Activated naive CD4-positive, alpha-beta T cell treated with anti-CD3 and anti-CD28 coated beads, Interleukin-2, amount 50 U/mL, for 72 hours (primary cell): ENCODE data around the gene ODF2. TPM values are rescaled to one million over a fixed set of nuclear protein-coding genes. Genes with fewer than 3 reads are reported as not detected.
"Not testable (repeated sequence)": the region's sequence is repeated elsewhere in the genome, so short reads cannot be mapped to it uniquely, and the experiment has no call there.

ENCODE experiments used
- ATAC-seq, 2 donors: fragments of 150-1000 bp; cut with Tn5 transposase; 2 replicates each; pipeline ENCODE4 v1.10.0; 2021; ENCODE audit warnings: mild to moderate bottlenecking in 2 of 2, moderate library complexity in 2 of 2
- DNase-seq, 2 donors: peaks; one replicate each; pipeline ENCODE4 v3.0.0; 2021 to 2022; ENCODE audit warnings: low spot score in 2 of 2
- H3K27ac Mint-ChIP-seq, 2 donors: one replicate each; pipeline ENCODE4 v1.8.0; 2022; ENCODE audit warnings: mild to moderate bottlenecking in 2 of 2, mixed read lengths in 2 of 2
- H3K36me3 Mint-ChIP-seq, 2 donors: one replicate each; pipeline ENCODE4 v1.8.0; 2022; ENCODE audit warnings: mixed read lengths in 2 of 2
- H3K9me3 Mint-ChIP-seq, 2 donors: one replicate each; pipeline ENCODE4 v1.8.0; 2022; ENCODE audit warnings: mixed read lengths in 2 of 2
- total RNA-seq, 2 donors: library from RNA; stranded (reverse); gene quantifications; one replicate each; pipeline ENCODE4 v1.2.3, GENCODE V29; 2022

The ODF2 gene
- total RNA-seq, 2 donors from 2014 or later = 67.9 to 70.7 TPM

DNA sequence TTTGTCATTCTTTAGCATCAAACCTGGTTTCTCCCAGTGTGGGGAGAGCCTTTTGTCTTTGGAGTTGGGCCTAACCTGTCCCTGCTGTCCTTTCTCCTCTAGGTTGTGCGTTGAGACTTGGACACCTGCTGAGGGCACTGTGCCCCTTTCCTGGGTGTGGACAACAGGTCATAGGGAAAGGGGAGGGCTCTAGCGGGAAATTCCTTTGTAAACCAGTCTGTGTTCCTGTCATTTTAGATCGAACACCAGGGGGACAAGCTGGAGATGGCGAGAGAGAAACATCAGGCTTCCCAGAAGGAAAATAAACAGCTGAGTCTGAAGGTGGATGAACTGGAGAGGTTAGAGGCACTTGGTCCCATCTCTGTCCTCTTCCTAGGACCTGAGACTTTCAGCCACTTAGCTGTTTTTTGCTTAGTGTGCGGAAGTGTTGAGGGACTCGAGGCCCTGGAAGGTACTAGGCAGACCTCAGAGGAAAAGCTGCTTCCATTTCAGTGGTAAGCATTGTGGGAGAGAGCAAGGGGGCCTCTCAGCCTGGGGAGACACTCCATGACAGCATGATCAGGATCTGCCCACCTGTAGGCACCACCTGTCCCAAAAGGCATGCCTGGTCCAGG is 40.1 kb downstream of the ODF2 start:
- DNase-seq (no peak), ATAC-seq (no peak)
- no peaks in the 10 kb centered on the region for H3K9me3 Mint-ChIP-seq
- peaks cover 8 to 9% of the 10 kb centered on the region in 2 donors for H3K36me3 Mint-ChIP-seq
- H3K27ac Mint-ChIP-seq = peak overlapping the region; percentile 54 to 77

DNA sequence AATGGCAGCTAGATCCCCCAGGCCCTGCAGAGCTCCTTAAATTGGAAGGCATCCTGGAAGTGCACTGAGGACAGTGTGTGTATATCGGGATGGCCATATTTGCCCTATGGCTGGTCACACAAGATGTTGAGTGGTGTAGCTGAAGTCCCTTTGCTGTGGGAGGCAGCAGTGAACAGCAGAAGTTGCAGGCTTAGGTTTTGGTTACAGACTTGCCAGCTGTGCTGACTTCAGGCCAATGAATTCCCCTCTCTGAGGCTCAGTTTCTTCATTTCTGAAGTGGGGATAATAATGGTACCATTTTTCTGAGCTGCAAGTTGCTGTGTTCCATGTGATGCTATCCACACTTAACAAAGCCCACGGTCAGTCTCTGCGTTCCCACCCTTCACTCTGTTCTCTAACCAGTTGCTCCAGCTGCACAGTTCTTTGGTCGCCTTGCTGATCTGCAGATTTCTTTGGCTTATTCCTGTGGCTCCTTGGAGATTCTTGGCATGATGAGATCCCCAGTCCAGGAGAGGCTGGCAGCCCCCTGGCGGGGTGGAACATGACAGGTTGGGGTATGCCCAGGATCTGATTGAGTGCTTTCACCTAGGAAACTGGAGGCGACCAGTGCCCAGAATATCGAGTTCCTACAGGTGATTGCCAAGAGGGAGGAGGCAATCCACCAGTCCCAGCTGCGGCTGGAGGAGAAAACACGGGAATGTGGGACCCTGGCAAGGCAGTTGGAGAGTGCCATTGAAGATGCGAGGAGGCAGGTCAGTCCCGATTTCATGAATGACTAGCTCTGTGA is 42.2 kb downstream of the ODF2 start:
- H3K36me3 Mint-ChIP-seq = peaks cover 6 to 8% of the 10 kb centered on the region in 2 donors

DNA sequence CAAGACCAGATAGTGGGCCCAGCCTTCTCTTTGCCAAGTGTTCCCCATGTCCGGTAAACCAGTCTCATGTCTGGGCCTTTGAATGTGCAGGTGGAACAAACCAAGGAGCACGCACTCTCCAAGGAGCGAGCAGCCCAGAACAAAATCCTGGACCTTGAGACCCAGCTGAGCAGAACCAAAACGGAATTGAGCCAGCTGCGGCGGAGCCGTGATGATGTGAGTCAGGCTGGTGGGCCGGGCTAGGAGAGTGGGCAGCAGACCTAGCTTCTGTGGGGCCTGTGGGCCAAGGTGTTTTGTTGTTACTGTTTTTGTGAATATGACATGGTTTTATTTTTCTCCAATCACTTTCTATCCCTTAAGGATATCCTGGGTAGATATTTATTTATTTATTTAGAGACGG is 43.1 kb downstream of the ODF2 start:
- Mint-ChIP-seq H3K36me3 (peaks cover 6 to 8% of the 10 kb centered on the region in 2 donors), H3K9me3 (no peaks in the 10 kb centered on the region), H3K27ac (no peak overlapping the region)
- no peak for ATAC-seq
- peak in 1 of 2 donors; percentile 45 for DNase-seq

More for the DNA sequence above, 42.2 kb downstream of the ODF2 start:
- DNase-seq (peak in 1 of 2 donors; percentile 49), ATAC-seq (no peak)
- no peak overlapping the region for H3K27ac Mint-ChIP-seq
- H3K9me3 Mint-ChIP-seq = no peaks in the 10 kb centered on the region

DNA sequence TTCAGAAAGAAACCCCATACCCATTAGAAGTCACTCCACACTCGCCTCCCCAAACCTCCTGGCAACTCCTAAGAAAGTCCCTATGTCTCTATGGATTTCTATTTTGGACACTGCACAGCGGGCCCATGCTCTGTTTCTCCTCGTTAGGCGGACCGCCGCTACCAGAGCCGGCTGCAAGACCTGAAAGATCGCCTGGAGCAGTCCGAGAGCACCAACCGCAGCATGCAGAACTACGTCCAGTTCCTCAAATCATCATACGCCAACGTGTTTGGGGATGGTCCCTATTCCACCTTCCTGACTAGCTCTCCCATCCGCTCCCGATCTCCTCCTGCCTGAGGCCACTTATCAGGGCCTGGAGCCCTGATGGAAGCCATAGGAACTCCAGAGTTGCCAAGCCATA is 44.1 kb downstream of the ODF2 start:
- Mint-ChIP-seq H3K27ac (peak overlapping the region; percentile 36 to 46), H3K9me3 (no peaks in the 10 kb centered on the region), H3K36me3 (peaks cover 8 to 10% of the 10 kb centered on the region in 2 donors)
- no peak for ATAC-seq
- peak in 1 of 2 donors; percentile 16 for DNase-seq

GRCh38 chr9:128503415-128503825 is 47.6 kb downstream of the ODF2 start:
- Mint-ChIP-seq H3K27ac (peak overlapping the region; percentile 83 to 97), H3K36me3 (peaks cover 10% of the 10 kb centered on the region in 2 donors)
- not testable (repeated sequence) for H3K9me3 Mint-ChIP-seq, ATAC-seq, DNase-seq

DNA sequence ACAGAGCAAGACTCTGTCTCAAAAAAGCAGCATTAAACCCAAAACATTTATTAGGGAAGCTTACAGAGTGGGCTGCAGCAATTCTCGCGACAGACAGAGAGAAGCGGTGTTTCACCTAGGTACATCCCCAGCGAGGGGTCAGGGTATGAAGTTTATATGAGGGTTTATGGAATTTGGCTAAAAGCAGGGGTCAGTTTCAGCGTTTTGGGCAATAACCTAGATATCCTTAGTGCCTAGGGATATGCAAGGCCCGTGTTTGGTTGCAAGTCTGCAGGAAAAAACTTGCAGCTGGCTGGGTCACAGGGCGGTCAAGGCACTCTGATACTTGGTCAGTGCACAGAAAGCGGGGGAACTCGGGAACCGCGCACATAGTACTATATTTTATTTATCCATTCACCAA is 48.1 kb downstream of the ODF2 start:
- ATAC-seq (no peak), DNase-seq (peak in 1 of 2 donors; percentile 20)
- Mint-ChIP-seq H3K27ac (peak overlapping the region; percentile 83 to 97), H3K9me3 (no peaks in the 10 kb centered on the region), H3K36me3 (peaks cover 10% of the 10 kb centered on the region in 2 donors)

DNA sequence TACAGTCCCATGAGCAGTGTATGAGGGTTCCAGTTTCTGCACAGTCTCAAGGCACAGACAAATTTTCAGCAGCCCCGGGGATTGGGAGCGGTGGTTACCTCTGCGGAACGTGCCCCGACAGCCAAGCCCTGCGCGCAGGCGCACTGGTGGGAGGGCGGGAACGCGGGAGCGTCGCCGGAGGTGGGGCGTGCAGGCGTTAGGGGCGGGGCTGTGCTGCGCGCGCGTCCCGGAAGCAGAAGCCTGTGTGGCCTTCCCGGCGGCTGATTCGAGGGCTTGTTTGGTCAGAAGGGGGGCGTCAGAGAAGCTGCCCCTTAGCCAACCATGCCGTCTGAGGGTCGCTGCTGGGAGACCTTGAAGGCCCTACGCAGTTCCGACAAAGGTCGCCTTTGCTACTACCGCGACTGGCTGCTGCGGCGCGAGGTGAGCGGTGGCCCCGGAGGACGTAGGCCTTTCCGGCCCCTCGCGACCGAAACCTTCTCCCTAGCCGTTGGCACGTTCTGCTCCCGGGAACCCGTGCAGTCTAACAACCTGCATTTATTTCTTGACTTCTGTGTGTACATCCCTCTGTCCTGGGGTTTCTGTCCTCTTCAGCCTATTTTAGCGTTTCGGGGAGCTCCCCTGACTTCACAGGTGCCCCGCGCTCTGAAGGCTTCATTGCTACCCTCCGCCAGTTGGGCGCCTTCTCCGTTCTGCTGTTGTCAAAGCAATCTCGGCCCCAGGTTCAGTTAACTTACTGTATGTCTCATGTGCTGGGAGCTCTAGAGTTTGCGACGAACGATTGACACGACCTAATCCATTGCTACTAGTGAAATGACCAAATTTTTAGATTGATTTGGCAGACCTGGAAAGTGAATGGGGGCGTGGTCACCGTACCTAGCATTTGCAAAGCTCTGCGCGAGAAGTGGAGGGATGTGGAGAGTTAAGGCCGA is 48.9 kb downstream of the ODF2 start, which contains the start of gene GLE1:
Gene GLE1, plus strand, starts transcription at position 235 of the 929 bp plus-strand sequence. Its CDS starts 87 bp downstream, at position 322.
- DNase-seq = peak; percentile 97 to 99
- Mint-ChIP-seq H3K27ac (peak within 1 kb of the TSS; percentile 97 to 99), H3K36me3 (peaks cover 10 to 14% of the 10 kb centered on the region in 2 donors), H3K9me3 (no peaks in the 10 kb centered on the region)
- peak; percentile 96 to 97 for ATAC-seq

DNA sequence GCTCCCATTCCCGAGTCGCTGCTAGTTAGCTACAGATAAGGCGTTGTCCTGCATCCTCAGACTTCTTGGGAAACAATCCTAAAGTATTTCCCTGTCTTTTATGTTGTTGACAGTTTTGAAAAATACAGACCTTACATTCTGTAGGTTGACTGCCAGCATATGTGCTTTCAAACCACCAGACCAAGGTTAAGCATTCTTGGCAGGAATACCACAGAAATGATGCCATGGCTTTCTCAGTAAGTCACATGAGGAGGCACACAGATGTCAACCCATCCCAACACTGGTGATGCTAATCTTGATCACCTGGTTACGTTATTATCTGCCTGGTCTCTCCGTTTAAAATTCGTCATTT is 49.6 kb downstream of the ODF2 start:
- H3K9me3 Mint-ChIP-seq = no peaks in the 10 kb centered on the region

GRCh38 chr9:128505906-128506305 is 50.1 kb downstream of the ODF2 start:
- not testable (repeated sequence) for H3K9me3 Mint-ChIP-seq, H3K27ac Mint-ChIP-seq, DNase-seq, ATAC-seq
- peaks cover 10 to 15% of the 10 kb centered on the region in 2 donors for H3K36me3 Mint-ChIP-seq

More for the DNA sequence above, 49.6 kb downstream of the ODF2 start:
- Mint-ChIP-seq H3K36me3 (peaks cover 10 to 15% of the 10 kb centered on the region in 2 donors), H3K27ac (peak overlapping the region; percentile 97 to 99)
- ATAC-seq (no peak), DNase-seq (no peak)

DNA sequence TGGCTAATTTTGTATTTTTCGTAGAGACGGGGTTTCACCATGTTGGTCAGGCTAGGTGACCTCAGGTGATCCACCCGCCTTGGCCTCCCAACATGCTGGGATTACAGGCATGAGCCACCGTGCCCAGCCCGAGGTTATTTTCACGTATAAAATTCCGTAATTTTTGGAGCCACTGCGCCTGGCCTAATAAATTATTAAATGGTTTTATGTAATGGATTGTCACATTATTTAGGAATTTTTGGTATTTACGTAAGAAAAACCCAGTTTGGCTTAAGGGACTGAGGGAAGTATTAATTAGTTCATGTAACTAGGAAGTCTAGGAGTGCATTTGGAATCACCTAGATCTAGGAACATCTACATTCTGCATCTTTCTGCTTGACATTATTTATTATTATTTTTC is 57.0 kb downstream of the ODF2 start:
- ATAC-seq = no peak
- no peak overlapping the region for H3K27ac Mint-ChIP-seq
- no peaks in the 10 kb centered on the region for H3K9me3 Mint-ChIP-seq
- DNase-seq = no peak
- peaks cover 2 to 12% of the 10 kb centered on the region in 2 donors for H3K36me3 Mint-ChIP-seq

DNA sequence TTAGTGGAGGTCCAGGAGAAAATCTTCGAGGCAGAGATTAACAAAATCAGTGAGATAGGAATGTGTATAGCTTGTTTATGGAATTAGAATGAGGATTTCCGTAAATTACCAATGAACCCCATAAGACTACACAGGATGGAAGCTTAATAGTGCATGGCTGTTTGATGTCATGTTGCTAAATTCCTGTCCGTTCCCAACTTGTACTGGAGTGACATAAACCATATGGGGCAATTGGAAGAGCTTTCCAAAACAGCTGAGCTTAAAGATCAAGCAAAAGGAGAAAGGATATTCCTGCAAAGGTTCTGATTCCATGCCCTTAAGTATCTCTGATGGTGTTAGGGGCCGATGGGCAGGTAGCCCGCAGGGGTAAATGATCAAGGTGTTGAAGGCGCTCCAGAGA is 66.2 kb downstream of the ODF2 start:
- H3K36me3 Mint-ChIP-seq = peaks cover 15 to 30% of the 10 kb centered on the region in 2 donors

GRCh38 chr9:128523199-128523925 is 67.6 kb downstream of the ODF2 start:
- DNase-seq (no peak), ATAC-seq (no peak)
- Mint-ChIP-seq H3K27ac (peak overlapping the region in 1 of 2 donors; percentile 88), H3K36me3 (peaks cover 11 to 23% of the 10 kb centered on the region in 2 donors), H3K9me3 (no peaks in the 10 kb centered on the region)

More for the DNA sequence above, 66.2 kb downstream of the ODF2 start:
- no peaks in the 10 kb centered on the region for H3K9me3 Mint-ChIP-seq
- DNase-seq (no peak), ATAC-seq (no peak)
- H3K27ac Mint-ChIP-seq = no peak overlapping the region

DNA sequence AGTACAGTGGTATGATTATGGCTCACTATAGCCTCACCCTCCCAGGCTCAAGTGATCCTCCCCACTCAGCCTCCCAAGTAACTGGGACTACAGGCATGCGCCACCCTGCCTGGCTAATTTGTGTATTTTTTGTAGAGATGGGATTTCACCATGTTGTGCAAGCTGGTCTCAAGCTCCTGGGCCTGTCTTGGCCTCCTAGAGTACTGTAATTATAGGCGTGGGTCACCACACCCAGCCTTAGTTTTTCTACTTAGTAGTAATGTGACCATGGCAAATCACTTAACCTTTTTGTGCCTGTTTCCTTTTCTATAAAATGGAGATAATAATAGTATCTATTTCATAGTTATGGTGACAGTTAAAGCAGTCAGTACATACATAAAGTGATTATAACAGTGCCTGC is 70.9 kb downstream of the ODF2 start:
- Mint-ChIP-seq H3K27ac (no peak overlapping the region), H3K36me3 (peaks cover 0 to 11% of the 10 kb centered on the region in 2 donors), H3K9me3 (no peaks in the 10 kb centered on the region)
- no peak for DNase-seq
- ATAC-seq = no peak

- no peak for DNase-seq
- no peak for ATAC-seq
- Mint-ChIP-seq H3K9me3 (no peaks in the 10 kb centered on the region), H3K27ac (peak overlapping the region; percentile 60 to 74), H3K36me3 (peaks cover 0 to 5% of the 10 kb centered on the region in 2 donors)
Measured at GRCh38 chr9:128528445-128529160, 72.8 kb downstream of the ODF2 start.

DNA sequence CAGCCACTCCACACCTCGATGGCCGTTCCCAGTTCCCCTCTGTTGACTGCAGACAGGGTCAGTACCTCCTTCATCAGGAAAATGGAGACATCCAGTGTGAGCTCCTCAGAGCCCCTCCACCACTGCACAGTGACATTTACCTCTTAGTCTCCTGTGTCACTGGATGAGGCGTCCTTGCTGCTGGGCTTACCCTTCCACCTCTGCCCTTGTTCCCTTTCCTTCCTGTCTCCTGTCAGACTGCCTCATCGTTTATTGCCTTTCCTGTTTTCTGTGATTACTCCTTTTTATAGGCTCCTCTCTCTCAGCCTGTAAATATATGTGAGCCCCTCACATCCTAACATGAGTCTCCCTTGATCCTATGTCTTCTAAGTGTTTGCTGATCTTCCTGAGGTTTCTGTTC is 73.4 kb downstream of the ODF2 start:
- H3K36me3 Mint-ChIP-seq = peaks cover 0 to 5% of the 10 kb centered on the region in 2 donors
- DNase-seq (no peak), ATAC-seq (no peak)
- H3K27ac Mint-ChIP-seq = peak overlapping the region; percentile 46 to 74
- no peaks in the 10 kb centered on the region for H3K9me3 Mint-ChIP-seq
